Neural cell (in vitro differentiated cells): ENCODE results near the gene TMEM9.

Source experiments
- EP300 ChIP-seq: fragments of 450-650 bp; conservative IDR thresholded peaks from 2 replicates; pipeline ENCODE4 v1.6.1; 2014; ENCODE audit warnings: antibody characterized with exemption, mild to moderate bottlenecking, moderate library complexity; ENCODE audit not compliant: poor library complexity, severe bottlenecking
- TF ChIP-seq, protein P1 (sequence below): fragments of 450-650 bp; IDR thresholded peaks from 2 replicates; pipeline ENCODE4 v1.5.1; 2014; ENCODE audit warnings: antibody characterized with exemption, mild to moderate bottlenecking, moderate library complexity; ENCODE audit not compliant: poor library complexity, severe bottlenecking

DNA sequence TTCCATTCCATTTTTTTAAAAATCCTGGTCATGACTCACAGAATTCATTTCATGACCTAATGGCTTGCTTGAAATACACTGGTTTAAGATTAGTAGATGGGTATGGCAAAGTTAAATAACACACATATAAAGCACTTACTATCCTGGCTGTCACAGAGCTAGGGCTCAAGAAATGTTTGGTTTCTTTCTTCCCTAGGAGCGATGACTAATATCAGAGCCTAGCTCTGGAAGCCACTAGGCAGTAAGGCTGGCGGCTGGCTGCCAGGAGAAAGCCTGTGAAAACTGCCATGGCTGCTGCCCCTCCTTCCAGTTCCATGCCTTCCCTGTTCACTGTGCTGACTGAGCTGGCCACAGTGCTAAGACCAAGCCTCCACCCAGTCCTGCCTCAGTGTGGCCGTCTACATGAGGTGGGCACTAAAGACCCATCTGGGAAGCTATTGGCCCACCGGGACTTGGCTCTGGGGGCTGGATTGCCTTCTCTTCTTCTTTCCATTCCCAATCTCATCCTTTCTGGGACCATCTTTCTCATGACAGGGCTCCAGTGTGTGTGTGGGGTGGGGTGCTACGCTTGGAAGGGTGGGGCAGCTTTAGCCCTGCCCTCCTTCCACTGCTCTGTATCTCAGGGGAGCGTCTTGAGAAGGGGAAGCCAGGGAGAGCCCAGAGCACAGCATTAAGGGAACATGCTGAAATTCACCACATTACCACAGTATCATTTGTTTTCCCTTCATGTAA, 16.5 kb downstream of the TMEM9 start:
- TF ChIP-seq, protein P1, sequence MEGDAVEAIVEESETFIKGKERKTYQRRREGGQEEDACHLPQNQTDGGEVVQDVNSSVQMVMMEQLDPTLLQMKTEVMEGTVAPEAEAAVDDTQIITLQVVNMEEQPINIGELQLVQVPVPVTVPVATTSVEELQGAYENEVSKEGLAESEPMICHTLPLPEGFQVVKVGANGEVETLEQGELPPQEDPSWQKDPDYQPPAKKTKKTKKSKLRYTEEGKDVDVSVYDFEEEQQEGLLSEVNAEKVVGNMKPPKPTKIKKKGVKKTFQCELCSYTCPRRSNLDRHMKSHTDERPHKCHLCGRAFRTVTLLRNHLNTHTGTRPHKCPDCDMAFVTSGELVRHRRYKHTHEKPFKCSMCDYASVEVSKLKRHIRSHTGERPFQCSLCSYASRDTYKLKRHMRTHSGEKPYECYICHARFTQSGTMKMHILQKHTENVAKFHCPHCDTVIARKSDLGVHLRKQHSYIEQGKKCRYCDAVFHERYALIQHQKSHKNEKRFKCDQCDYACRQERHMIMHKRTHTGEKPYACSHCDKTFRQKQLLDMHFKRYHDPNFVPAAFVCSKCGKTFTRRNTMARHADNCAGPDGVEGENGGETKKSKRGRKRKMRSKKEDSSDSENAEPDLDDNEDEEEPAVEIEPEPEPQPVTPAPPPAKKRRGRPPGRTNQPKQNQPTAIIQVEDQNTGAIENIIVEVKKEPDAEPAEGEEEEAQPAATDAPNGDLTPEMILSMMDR, result no peak
- no peak for TF ChIP-seq EP300
